ENCODE measurements around the gene UVRAG.

DNA sequence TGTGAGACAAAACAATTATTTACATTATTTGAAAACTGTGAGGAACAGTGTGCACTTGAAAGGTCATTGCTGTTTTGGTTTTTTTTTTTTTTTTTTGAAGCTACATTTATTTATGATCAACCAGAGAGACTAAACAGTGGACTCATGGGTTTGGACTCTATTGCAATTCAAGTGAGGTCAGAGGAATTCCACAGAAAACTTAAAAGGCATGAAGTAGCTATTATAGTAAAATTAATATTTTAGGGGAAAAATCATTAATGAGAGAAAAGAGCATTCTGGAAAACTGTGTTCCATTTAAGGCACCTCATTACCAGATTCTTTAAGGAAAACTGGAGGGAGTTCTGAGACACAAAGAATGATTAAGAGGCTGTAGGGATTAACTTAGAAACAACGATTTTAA is 288.4 kb downstream of the UVRAG start:
- TF ChIP-seq, protein P1, sequence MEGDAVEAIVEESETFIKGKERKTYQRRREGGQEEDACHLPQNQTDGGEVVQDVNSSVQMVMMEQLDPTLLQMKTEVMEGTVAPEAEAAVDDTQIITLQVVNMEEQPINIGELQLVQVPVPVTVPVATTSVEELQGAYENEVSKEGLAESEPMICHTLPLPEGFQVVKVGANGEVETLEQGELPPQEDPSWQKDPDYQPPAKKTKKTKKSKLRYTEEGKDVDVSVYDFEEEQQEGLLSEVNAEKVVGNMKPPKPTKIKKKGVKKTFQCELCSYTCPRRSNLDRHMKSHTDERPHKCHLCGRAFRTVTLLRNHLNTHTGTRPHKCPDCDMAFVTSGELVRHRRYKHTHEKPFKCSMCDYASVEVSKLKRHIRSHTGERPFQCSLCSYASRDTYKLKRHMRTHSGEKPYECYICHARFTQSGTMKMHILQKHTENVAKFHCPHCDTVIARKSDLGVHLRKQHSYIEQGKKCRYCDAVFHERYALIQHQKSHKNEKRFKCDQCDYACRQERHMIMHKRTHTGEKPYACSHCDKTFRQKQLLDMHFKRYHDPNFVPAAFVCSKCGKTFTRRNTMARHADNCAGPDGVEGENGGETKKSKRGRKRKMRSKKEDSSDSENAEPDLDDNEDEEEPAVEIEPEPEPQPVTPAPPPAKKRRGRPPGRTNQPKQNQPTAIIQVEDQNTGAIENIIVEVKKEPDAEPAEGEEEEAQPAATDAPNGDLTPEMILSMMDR (IDR thresholded peaks at IDR 0.05), result no peak
- no peak for TF ChIP-seq SIN3A (IDR thresholded peaks at IDR 0.05; ENCODE audit: borderline replicate concordance, insufficient read depth, low read depth, low read length)
- TF ChIP-seq, protein P2, sequence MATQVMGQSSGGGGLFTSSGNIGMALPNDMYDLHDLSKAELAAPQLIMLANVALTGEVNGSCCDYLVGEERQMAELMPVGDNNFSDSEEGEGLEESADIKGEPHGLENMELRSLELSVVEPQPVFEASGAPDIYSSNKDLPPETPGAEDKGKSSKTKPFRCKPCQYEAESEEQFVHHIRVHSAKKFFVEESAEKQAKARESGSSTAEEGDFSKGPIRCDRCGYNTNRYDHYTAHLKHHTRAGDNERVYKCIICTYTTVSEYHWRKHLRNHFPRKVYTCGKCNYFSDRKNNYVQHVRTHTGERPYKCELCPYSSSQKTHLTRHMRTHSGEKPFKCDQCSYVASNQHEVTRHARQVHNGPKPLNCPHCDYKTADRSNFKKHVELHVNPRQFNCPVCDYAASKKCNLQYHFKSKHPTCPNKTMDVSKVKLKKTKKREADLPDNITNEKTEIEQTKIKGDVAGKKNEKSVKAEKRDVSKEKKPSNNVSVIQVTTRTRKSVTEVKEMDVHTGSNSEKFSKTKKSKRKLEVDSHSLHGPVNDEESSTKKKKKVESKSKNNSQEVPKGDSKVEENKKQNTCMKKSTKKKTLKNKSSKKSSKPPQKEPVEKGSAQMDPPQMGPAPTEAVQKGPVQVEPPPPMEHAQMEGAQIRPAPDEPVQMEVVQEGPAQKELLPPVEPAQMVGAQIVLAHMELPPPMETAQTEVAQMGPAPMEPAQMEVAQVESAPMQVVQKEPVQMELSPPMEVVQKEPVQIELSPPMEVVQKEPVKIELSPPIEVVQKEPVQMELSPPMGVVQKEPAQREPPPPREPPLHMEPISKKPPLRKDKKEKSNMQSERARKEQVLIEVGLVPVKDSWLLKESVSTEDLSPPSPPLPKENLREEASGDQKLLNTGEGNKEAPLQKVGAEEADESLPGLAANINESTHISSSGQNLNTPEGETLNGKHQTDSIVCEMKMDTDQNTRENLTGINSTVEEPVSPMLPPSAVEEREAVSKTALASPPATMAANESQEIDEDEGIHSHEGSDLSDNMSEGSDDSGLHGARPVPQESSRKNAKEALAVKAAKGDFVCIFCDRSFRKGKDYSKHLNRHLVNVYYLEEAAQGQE (IDR thresholded peaks at IDR 0.05; ENCODE audit: insufficient read depth in 1 of 2, low read depth in 2 of 2, low read length in 1 of 2), result no peak

All from Panc1 (cell line).